Adrenal gland (tissue), 12 donors: ENCODE data around the gene EIPR1. TPM values are rescaled to one million over a fixed set of nuclear protein-coding genes. Genes with fewer than 3 reads are reported as not detected.

Experiments
- DNase-seq, 7 donors: peaks; one replicate each; pipeline ENCODE4 v3.0.0-alpha.2; 2019 to 2020
- H3K27ac ChIP-seq, 5 donors: fragments of 200-600 bp; sonication (generic) in 4 of 5; 1 replicate in 3 of 5; 2 replicates in 2 of 5; pipeline versions ENCODE4 v1.5.1 to v1.8.0; 2016 to 2020; ENCODE audit warnings: mild to moderate bottlenecking in 1 of 5
- H3K27me3 ChIP-seq: fragments of 200-600 bp; 2 replicates; pipeline ENCODE4 v1.8.0; 2021
- H3K36me3 ChIP-seq, 2 donors: fragments of 200-600 bp; replicated peaks in 1 of 2; 1 replicate in 1 of 2; 2 replicates in 1 of 2; pipeline versions ENCODE4 v1.5.1 to v1.8.0; 2018 to 2022
- H3K4me1 ChIP-seq, 2 donors: fragments of 200-600 bp; replicated peaks in 1 of 2; 1 replicate in 1 of 2; 2 replicates in 1 of 2; pipeline versions ENCODE4 v1.5.1 to v1.8.0; 2018 to 2021
- H3K4me3 ChIP-seq, 4 donors: fragments of 200-600 bp; sonication (generic) in 3 of 4; one replicate each; pipeline ENCODE4 v1.5.1; 2016 to 2018
- H3K9me3 ChIP-seq, 3 donors: fragments of 200-600 bp; sonication (generic) in 1 of 3; replicated peaks in 1 of 3; 1 replicate in 2 of 3; 2 replicates in 1 of 3; pipeline versions ENCODE4 v1.5.1 to v1.8.0; 2016 to 2021
- CTCF ChIP-seq, 6 experiments: fragments of 450-650 bp in 4 of 6; fragments of 200-600 bp in 2 of 6; sonication (generic) in 1 of 6; IDR thresholded peaks; 1 replicate in 5 of 6; 2 replicates in 1 of 6; pipeline versions ENCODE4 v1.5.1 to v1.8.0; 2016 to 2021; ENCODE audit warnings: antibody characterized with exemption in 6 of 6, mild to moderate bottlenecking in 2 of 6, moderate library complexity in 1 of 6
- POLR2A ChIP-seq, 2 donors: fragments of 450-650 bp; IDR thresholded peaks; one replicate each; pipeline ENCODE4 v1.6.1; 2017; ENCODE audit warnings: antibody characterized with exemption in 2 of 2, mild to moderate bottlenecking in 2 of 2, moderate library complexity in 1 of 2
- WGBS, 4 donors: extraction: QIAGEN DNeasy Blood & Tissue Kit in 2 of 4; methylation state at CpG; one replicate each; pipeline versions ENCODE4 v1.1.5 to v1.1.7; 2013 to 2017; 5-methylcytosine and 5-hydroxymethylcytosine counted together
- intact Hi-C, 2 donors: fragments of 100-400 bp; cut with DNase I; formaldehyde crosslinking; loops; one replicate each; pipeline versions ENCODE4 v1.14.1 to v1.15.0; 2022 to 2023
- polyA plus RNA-seq, 3 donors: library from polyadenylated mRNA; stranded (reverse); fragments of 200-250 nt in 2 of 3; fragments of 350-450 nt in 1 of 3; fragmentation: Illumina TruSeq in 1 of 3; extraction: RNeasy Lipid Tissue Mini Kit (QIAGEN cat#74804) in 1 of 3; gene quantifications; one replicate each; pipeline ENCODE4 v1.2.3, GENCODE V29; 2013 to 2014
- total RNA-seq, 9 donors: library from RNA; depleted of rRNA in 4 of 9; stranded (reverse); fragments of >200 nt in 4 of 9; fragments of 120-200 nt in 1 of 9; fragmentation: NEBNext Ultra II Directional in 1 of 9; extraction: Animal tissue kit (Norgen Biotek cat#: 25700) in 1 of 9; gene quantifications; one replicate each; pipeline versions ENCODE4 v1.1.0 to v1.2.4, GENCODE V29; 2013 to 2023
- donor health status: healthy with polysubstance abuse.
- donor health status: Bipolar disorder and iron deficiency.
- donor health status: DM: yes; HTN: yes; CAD: no.
- donor health status: DM: no; HTN: no; CAD: no.
- donor health status: DM: no; HTN: no; CAD: no.
- donor health status: DM: yes; HTN: yes; CAD: no.

EIPR1 gene
- total and polyA plus RNA-seq, 12 donors, result 10.3 to 37.9 (median 28.5) TPM

DNA sequence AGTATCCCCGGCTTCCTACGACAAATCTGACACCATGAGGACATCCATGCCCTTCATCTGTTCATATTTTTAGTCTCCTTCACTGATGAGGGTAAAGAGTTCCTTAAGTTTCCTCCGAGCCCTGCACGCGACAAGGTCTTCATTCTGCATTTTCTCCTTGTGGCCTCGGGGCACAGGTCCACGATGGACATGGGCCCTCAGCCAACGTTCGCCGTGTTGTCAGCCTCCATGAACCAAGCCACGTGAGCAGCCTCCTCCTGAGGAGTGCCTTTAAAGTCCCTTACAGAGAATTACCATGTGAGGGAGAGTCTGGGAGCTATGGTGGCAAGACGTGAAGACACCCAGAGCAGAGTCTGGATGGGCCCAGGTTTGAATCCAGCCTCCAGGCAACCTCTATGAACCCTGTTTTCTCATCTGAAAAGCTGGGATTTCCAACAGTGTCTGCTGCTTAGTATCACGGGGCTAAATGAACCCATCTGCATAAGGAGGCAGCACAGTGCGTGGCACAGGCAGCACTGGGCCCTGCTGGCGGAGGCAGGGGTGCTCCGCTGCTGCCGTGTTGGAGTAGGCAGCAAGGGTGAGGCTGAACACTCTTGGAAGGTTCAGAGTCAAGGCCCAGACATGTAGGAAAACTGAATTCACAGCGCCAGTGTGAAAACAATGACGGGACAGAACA, 54.1 kb downstream of the EIPR1 start:
- WGBS, 4 donors, result 90 to 96% (median 94%) methylated on average over 18 to 19 of the region's 19 CpGs
- TF ChIP-seq CTCF (IDR thresholded peaks at IDR 0.05) (no peak), POLR2A (IDR thresholded peaks at IDR 0.05) (no peak)
- intact Hi-C loops, result no loop called here
- no peaks in the 10 kb centered on the region for H3K27me3 ChIP-seq
- no peaks in the 10 kb centered on the region for H3K4me1 ChIP-seq
- H3K4me3 ChIP-seq, result no peak overlapping the region
- H3K27ac ChIP-seq, result no peak overlapping the region
- no peaks in the 10 kb centered on the region for H3K9me3 ChIP-seq
- no peaks in the 10 kb centered on the region for H3K36me3 ChIP-seq
- no peak for DNase-seq

DNA sequence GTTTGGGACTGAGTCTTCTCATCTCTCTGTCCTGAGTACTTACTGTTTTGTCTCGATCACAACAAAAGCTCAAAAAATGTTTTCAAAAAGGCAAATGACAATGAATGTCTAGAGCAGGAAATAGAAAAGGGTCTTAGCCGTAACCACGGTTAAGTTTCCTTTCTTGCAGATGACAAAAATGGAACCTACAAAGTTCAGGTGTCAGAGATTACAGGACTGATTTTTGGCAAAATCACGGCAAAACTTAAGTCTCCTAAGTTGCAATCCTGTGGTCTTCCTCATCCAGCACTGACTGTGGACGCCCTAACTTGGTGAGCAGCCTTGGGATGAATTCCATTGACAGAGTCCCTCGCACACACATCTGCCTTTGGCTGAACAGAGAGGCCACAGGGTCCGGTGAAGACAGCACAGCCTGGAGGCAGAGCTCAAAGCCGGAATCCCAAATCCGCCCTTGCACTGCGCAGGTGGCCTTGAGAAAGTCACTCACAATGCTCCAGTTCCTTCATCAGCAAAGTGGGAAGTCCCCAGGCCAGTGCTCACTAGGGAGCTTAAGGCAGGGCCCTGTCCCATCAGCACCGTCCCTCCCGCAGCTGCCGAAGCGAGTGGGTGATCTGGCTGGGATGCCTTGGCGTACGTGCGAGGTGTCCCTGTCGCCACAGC, 55.2 kb downstream of the EIPR1 start:
- H3K36me3 ChIP-seq, result no peaks in the 10 kb centered on the region
- intact Hi-C loops, result no loop called here

GRCh38 chr2:3321825-3322224, 55.8 kb downstream of the EIPR1 start:
- no peak for TF ChIP-seq POLR2A (IDR thresholded peaks at IDR 0.05)
- TF ChIP-seq CTCF (IDR thresholded peaks at IDR 0.05), result no peak

More for the DNA sequence above, 55.2 kb downstream of the EIPR1 start:
- TF ChIP-seq POLR2A (IDR thresholded peaks at IDR 0.05), result no peak
- TF ChIP-seq CTCF (IDR thresholded peaks at IDR 0.05), result no peak
- WGBS, 4 donors, result 95 to 98% (median 95%) methylated on average over 17 to 18 of the region's 18 CpGs
- H3K27me3 ChIP-seq, result no peaks in the 10 kb centered on the region
- no peak overlapping the region for H3K4me3 ChIP-seq
- no peak overlapping the region for H3K27ac ChIP-seq
- no peaks in the 10 kb centered on the region for H3K9me3 ChIP-seq
- DNase-seq, result no peak
- H3K4me1 ChIP-seq, result no peaks in the 10 kb centered on the region

DNA sequence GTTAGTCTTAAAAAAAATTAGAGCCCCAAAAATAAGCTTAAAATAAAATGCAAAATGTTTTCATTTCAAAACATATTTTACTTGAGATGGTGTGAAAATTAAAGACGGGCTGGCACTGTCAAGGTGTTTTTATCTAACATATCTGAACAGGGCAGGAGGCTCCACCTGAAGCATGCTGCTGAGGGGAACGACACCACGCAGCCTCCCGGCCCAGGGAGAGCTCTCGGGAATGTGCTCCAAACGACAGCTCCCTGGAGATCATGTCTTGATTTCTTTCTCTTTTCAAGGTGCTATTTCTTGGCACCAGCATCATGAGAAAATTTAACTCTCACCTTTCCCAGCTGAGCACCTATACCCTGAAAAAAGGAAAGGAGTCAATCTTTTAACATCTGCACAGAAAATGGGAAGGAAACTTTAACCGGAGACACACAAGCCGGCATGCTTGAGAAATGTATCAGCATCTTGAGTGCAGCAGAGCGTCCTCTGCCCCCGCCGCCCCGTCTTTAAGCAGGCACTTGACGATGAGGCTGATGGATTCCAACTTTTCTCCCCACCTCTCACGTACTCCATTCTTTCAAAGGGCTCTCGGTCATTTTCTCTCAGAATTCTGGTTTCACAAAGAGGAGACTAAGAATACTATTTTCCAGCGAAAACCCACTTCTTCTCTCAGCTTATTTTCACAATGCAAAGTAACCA, 56.6 kb downstream of the EIPR1 start:
- WGBS, 4 donors, result 73 to 81% (median 77%) methylated on average over 16 of the region's 16 CpGs
- no peaks in the 10 kb centered on the region for H3K27me3 ChIP-seq

More at GRCh38 chr2:3321825-3322224, 55.8 kb downstream of the EIPR1 start:
- Histone ChIP-seq H3K4me1 (no peaks in the 10 kb centered on the region), H3K36me3 (no peaks in the 10 kb centered on the region), H3K4me3 (no peak overlapping the region), H3K9me3 (no peaks in the 10 kb centered on the region), H3K27me3 (no peaks in the 10 kb centered on the region), H3K27ac (no peak overlapping the region)
- DNase-seq, result no peak
- intact Hi-C loops, result no loop called here
- 93 to 97% (median 97%) methylated on average over 15 to 17 of the region's 17 CpGs for WGBS, 4 donors

More for the DNA sequence above, 56.6 kb downstream of the EIPR1 start:
- H3K4me3 ChIP-seq, result no peak overlapping the region
- H3K27ac ChIP-seq, result no peak overlapping the region
- no peaks in the 10 kb centered on the region for H3K36me3 ChIP-seq
- H3K9me3 ChIP-seq, result no peaks in the 10 kb centered on the region
- no peak for DNase-seq
- TF ChIP-seq CTCF (IDR thresholded peaks at IDR 0.05) (no peak), POLR2A (IDR thresholded peaks at IDR 0.05) (no peak)
- no peaks in the 10 kb centered on the region for H3K4me1 ChIP-seq
- intact Hi-C loops, result no loop called here
